GM21381 (cell line): ENCODE results near the gene AMPD3.
A peak's percentile ranks its signal among the peaks of the same experiment; 100 is the strongest.

Experiments
- ATAC-seq: cut with Tn5 transposase; IDR thresholded peaks from one replicate; pipeline ENCODE4 v1.9.1; 2021; ENCODE audit warnings: mild to moderate bottlenecking, moderate library complexity; ENCODE audit not compliant: unreplicated experiment

AMPD3 gene

GRCh38 chr11:10486161-10486840, 31.2 kb downstream of the AMPD3 start:
- no peak for ATAC-seq

GRCh38 chr11:10487002-10487647, 32.1 kb downstream of the AMPD3 start:
- no peak for ATAC-seq

- ATAC-seq = no peak
These were observed 33.3 kb downstream of the AMPD3 start for GRCh38 chr11:10488121-10488933.

- peak; percentile 64 for ATAC-seq
These were observed 34.0 kb downstream of the AMPD3 start for GRCh38 chr11:10488934-10489691.

GRCh38 chr11:10490032-10490397, 35.0 kb downstream of the AMPD3 start:
- no peak for ATAC-seq

- ATAC-seq = no peak
These were observed 35.6 kb downstream of the AMPD3 start for GRCh38 chr11:10490398-10491241.

GRCh38 chr11:10492084-10492483, 37.0 kb downstream of the AMPD3 start:
- no peak for ATAC-seq

- ATAC-seq = no peak
These were observed 38.1 kb downstream of the AMPD3 start for GRCh38 chr11:10493041-10493663.

- ATAC-seq = no peak
These were observed 39.8 kb downstream of the AMPD3 start for GRCh38 chr11:10494636-10495463.

GRCh38 chr11:10495464-10495786, 40.4 kb downstream of the AMPD3 start:
- no peak for ATAC-seq

GRCh38 chr11:10496296-10496936, 41.4 kb downstream of the AMPD3 start:
- ATAC-seq = no peak

- ATAC-seq = no peak
These were observed 42.4 kb downstream of the AMPD3 start for GRCh38 chr11:10497371-10498021.

- ATAC-seq = no peak
These were observed 42.9 kb downstream of the AMPD3 start for GRCh38 chr11:10498022-10498400.

- ATAC-seq = no peak
These were observed 43.6 kb downstream of the AMPD3 start for GRCh38 chr11:10498426-10499250.

GRCh38 chr11:10499452-10499851, 44.4 kb downstream of the AMPD3 start:
- no peak for ATAC-seq

- ATAC-seq = no peak
These were observed 45.0 kb downstream of the AMPD3 start for GRCh38 chr11:10499874-10500601.
